ENCODE data around the gene HNF1A.
"Not testable (repeated sequence)": the region's sequence is repeated elsewhere in the genome, so short reads cannot be mapped to it uniquely, and the experiment has no call there.

HNF1A gene

GRCh38 chr12:121015825-121016766 lies 37.8 kb downstream of the HNF1A start, which contains the start of gene C12orf43:
TSS of gene C12orf43 (minus strand) at chr12:121016487. CDS start at chr12:121016474, 13 bp downstream.
- peak; percentile 96 for DNase-seq

- DNase-seq = no peak
These were observed 39.7 kb downstream of the HNF1A start for GRCh38 chr12:121017966-121018491.

- DNase-seq = no peak
These were observed 40.7 kb downstream of the HNF1A start for GRCh38 chr12:121018860-121019617.

- DNase-seq = no peak
These were observed 43.4 kb downstream of the HNF1A start for GRCh38 chr12:121021754-121022153.

- no peak for DNase-seq
These were observed 44.4 kb downstream of the HNF1A start for GRCh38 chr12:121022713-121023112.

GRCh38 chr12:121023799-121024198 lies 45.5 kb downstream of the HNF1A start:
- no peak for DNase-seq

GRCh38 chr12:121025442-121026226 lies 47.3 kb downstream of the HNF1A start:
- DNase-seq = no peak

- no peak for DNase-seq
These were observed 48.1 kb downstream of the HNF1A start for GRCh38 chr12:121026274-121027045.

GRCh38 chr12:121030576-121031212 lies 52.4 kb downstream of the HNF1A start:
- no peak for DNase-seq

- peak; percentile 90 for DNase-seq
These were observed 55.4 kb downstream of the HNF1A start for GRCh38 chr12:121033625-121034349.

GRCh38 chr12:121034616-121035305 lies 56.4 kb downstream of the HNF1A start:
- no peak for DNase-seq

- DNase-seq = peak; percentile 87
These were observed 58.5 kb downstream of the HNF1A start for GRCh38 chr12:121036810-121037326.

- DNase-seq = peak; percentile 74
These were observed 60.7 kb downstream of the HNF1A start, which contains the start of gene OASL for GRCh38 chr12:121038861-121039668. TSS of gene OASL (minus strand) at chr12:121039246. CDS start at chr12:121038971, 275 bp downstream.

GRCh38 chr12:121043067-121043466 lies 64.7 kb downstream of the HNF1A start:
- no peak for DNase-seq

- DNase-seq = not testable (repeated sequence)
These were observed 69.1 kb downstream of the HNF1A start for GRCh38 chr12:121047400-121047799.

GRCh38 chr12:121048442-121048841 lies 70.1 kb downstream of the HNF1A start:
- no peak for DNase-seq

- DNase-seq = no peak
These were observed 72.4 kb downstream of the HNF1A start for GRCh38 chr12:121050725-121051124.
